MM.1S (cell line): ENCODE measurements around the gene CCDC38.

Source experiments
- DNase-seq: peaks from one replicate; pipeline ENCODE4 v3.0.0-alpha.2; 2015
- H2AFZ ChIP-seq: fragments of 300-600 bp; sonication (generic); 2 replicates; pipeline ENCODE4 v1.6.0; 2016; ENCODE audit warnings: antibody characterized with exemption, low read length
- H3F3A ChIP-seq: fragments of 300-600 bp; sonication (generic); 2 replicates; pipeline ENCODE4 v1.6.1; 2016; ENCODE audit warnings: mild to moderate bottlenecking, antibody characterized with exemption, low read length, moderate library complexity, mixed read lengths; ENCODE audit not compliant: insufficient read depth
- H3K27ac ChIP-seq: fragments of 300-600 bp; sonication (generic); 2 replicates; pipeline ENCODE4 v1.5.1; 2016; ENCODE audit warnings: mild to moderate bottlenecking, low read length
- H3K27me3 ChIP-seq: fragments of 300-600 bp; sonication (generic); replicated peaks from 2 replicates; pipeline ENCODE4 v1.6.0; 2016; ENCODE audit warnings: low read length; ENCODE audit not compliant: insufficient read depth
- H3K36me3 ChIP-seq: fragments of 300-600 bp; sonication (generic); replicated peaks from 2 replicates; pipeline ENCODE4 v1.6.1; 2016; ENCODE audit warnings: mild to moderate bottlenecking, low read length, mixed read lengths; ENCODE audit not compliant: insufficient read depth
- H3K4me1 ChIP-seq: fragments of 300-600 bp; sonication (generic); 2 replicates; pipeline ENCODE4 v1.6.1; 2016; ENCODE audit warnings: low read length, mixed read lengths
- H3K4me2 ChIP-seq: fragments of 300-600 bp; sonication (generic); 2 replicates; pipeline ENCODE4 v1.6.0; 2016; ENCODE audit warnings: low read depth, low read length
- H3K4me3 ChIP-seq: fragments of 300-600 bp; sonication (generic); 2 replicates; pipeline ENCODE4 v1.5.1; 2016; ENCODE audit warnings: low read length, mixed read lengths
- H3K79me2 ChIP-seq: fragments of 300-600 bp; sonication (generic); 2 replicates; pipeline ENCODE4 v1.6.1; 2016; ENCODE audit warnings: mixed run types, low read length, mixed read lengths
- H3K9ac ChIP-seq: fragments of 300-600 bp; sonication (generic); 2 replicates; pipeline ENCODE4 v1.6.1; 2016; ENCODE audit warnings: low read length, mixed read lengths
- H3K9me2 ChIP-seq: fragments of 300-600 bp; sonication (generic); replicated peaks from 2 replicates; pipeline ENCODE4 v1.6.1; 2016; ENCODE audit warnings: mild to moderate bottlenecking, low read length, mixed read lengths; ENCODE audit not compliant: insufficient read depth
- H3K9me3 ChIP-seq: fragments of 300-600 bp; sonication (generic); replicated peaks from 2 replicates; pipeline ENCODE4 v1.6.1; 2016; ENCODE audit warnings: mild to moderate bottlenecking, low read length, mixed read lengths; ENCODE audit not compliant: insufficient read depth
- H4K20me1 ChIP-seq: fragments of 300-600 bp; sonication (generic); 2 replicates; pipeline ENCODE4 v1.6.1; 2016; ENCODE audit warnings: mild to moderate bottlenecking, low read length, moderate library complexity, mixed read lengths; ENCODE audit not compliant: insufficient read depth
- EZH2 ChIP-seq: fragments of 300-600 bp; sonication (generic); optimal IDR thresholded peaks from 2 replicates; pipeline ENCODE3; 2017; ENCODE audit warnings: low read depth, mild to moderate bottlenecking, antibody characterized with exemption, low read length, mixed read lengths
- EZH2phosphoT487 ChIP-seq: fragments of 300-600 bp; sonication (generic); IDR thresholded peaks from 2 replicates; pipeline ENCODE4 v1.6.1; 2018; ENCODE audit warnings: antibody characterized with exemption, low read length
- TF ChIP-seq, protein P1 (sequence below): fragments of 300-600 bp; sonication (generic); IDR thresholded peaks from 2 replicates; pipeline ENCODE4 v1.5.1; 2016; ENCODE audit warnings: antibody characterized with exemption, low read length, mixed read lengths

Gene CCDC38

GRCh38 chr12:95951515-95951914 lies 9.1 kb upstream of the CCDC38 start:
- no peaks in the 10 kb centered on the region for H3F3A ChIP-seq
- H2AFZ ChIP-seq: no peak overlapping the region
- no peaks in the 10 kb centered on the region for H3K4me1 ChIP-seq
- H3K9me3 ChIP-seq: no peaks in the 10 kb centered on the region
- no peaks in the 10 kb centered on the region for H3K27me3 ChIP-seq
- no peaks in the 10 kb centered on the region for H4K20me1 ChIP-seq
- DNase-seq: no peak
- TF ChIP-seq EZH2 (no peak), EZH2phosphoT487 (no peak)
- TF ChIP-seq, protein P1, sequence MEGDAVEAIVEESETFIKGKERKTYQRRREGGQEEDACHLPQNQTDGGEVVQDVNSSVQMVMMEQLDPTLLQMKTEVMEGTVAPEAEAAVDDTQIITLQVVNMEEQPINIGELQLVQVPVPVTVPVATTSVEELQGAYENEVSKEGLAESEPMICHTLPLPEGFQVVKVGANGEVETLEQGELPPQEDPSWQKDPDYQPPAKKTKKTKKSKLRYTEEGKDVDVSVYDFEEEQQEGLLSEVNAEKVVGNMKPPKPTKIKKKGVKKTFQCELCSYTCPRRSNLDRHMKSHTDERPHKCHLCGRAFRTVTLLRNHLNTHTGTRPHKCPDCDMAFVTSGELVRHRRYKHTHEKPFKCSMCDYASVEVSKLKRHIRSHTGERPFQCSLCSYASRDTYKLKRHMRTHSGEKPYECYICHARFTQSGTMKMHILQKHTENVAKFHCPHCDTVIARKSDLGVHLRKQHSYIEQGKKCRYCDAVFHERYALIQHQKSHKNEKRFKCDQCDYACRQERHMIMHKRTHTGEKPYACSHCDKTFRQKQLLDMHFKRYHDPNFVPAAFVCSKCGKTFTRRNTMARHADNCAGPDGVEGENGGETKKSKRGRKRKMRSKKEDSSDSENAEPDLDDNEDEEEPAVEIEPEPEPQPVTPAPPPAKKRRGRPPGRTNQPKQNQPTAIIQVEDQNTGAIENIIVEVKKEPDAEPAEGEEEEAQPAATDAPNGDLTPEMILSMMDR: no peak
- H3K9me2 ChIP-seq: no peaks in the 10 kb centered on the region
- no peak overlapping the region for H3K4me2 ChIP-seq
- no peak overlapping the region for H3K27ac ChIP-seq
- no peaks in the 10 kb centered on the region for H3K36me3 ChIP-seq
- no peak overlapping the region for H3K4me3 ChIP-seq
- H3K9ac ChIP-seq: no peak overlapping the region
- H3K79me2 ChIP-seq: no peaks in the 10 kb centered on the region

DNA sequence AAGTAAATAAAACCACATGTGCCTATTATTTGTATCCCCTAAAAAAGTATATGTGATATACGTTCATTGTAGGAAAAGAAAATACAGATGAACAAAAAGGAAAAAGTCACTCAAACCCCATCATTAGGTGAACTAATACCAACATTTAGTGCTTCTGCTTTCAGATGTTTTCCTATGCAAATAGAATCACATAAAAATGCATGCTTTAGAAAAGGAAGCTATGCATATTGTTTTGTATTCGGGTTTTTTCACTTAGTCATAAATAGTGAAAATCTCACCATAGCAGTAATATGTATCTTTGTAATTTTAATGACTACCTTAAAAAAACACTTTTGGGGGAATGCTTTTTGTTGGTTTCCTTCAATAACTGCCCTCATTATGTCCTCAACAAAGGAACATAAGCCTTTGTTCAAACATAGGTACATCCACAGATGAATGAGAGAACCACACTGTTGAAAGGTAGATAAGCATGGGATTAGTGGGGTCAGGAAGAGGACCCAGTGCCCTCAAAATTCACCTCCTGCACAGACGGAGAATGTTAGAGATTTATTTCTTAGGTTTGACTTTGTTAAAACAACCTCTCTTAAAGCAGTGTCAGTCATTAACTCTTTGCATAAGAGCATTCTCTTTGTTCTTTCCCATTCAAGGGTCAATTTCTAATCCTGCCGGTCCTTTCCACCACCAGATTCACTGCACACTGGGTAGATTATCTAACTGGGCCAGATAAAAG lies 7.2 kb upstream of the CCDC38 start:
- Histone ChIP-seq H3K9me2 (no peaks in the 10 kb centered on the region), H3K4me1 (no peaks in the 10 kb centered on the region; the same call in 1 of the 2 replicates), H3F3A (no peaks in the 10 kb centered on the region), H4K20me1 (no peaks in the 10 kb centered on the region), H3K79me2 (no peaks in the 10 kb centered on the region), H2AFZ (no peak overlapping the region), H3K27ac (no peak overlapping the region), H3K4me2 (no peak overlapping the region), H3K9ac (no peak overlapping the region), H3K4me3 (no peak overlapping the region), H3K36me3 (no peaks in the 10 kb centered on the region), H3K9me3 (no peaks in the 10 kb centered on the region), H3K27me3 (no peaks in the 10 kb centered on the region)
- DNase-seq: no peak
- TF ChIP-seq, protein P1: no peak
- TF ChIP-seq EZH2: no peak
- no peak for TF ChIP-seq EZH2phosphoT487

GRCh38 chr12:95944108-95944704 lies 1.8 kb upstream of the CCDC38 start:
- H3K4me2 ChIP-seq: peak overlapping the region; percentile 74
- H3K4me3 ChIP-seq: peak overlapping the region; percentile 85
- no peaks in the 10 kb centered on the region for H3K9me3 ChIP-seq
- no peaks in the 10 kb centered on the region for H3K36me3 ChIP-seq
- no peaks in the 10 kb centered on the region for H3F3A ChIP-seq
- H4K20me1 ChIP-seq: no peaks in the 10 kb centered on the region
- no peaks in the 10 kb centered on the region for H3K9me2 ChIP-seq
- H3K27ac ChIP-seq: no peak overlapping the region
- no peaks in the 10 kb centered on the region; the same call in 1 of the 2 replicates for H3K4me1 ChIP-seq
- no peak for TF ChIP-seq EZH2phosphoT487
- no peak for TF ChIP-seq EZH2
- TF ChIP-seq, protein P1: no peak
- peak overlapping the region; percentile 91 for H2AFZ ChIP-seq
- H3K9ac ChIP-seq: peak overlapping the region; percentile 72; the same call in 1 of the 2 replicates
- no peaks in the 10 kb centered on the region for H3K27me3 ChIP-seq
- DNase-seq: no peak
- no peaks in the 10 kb centered on the region for H3K79me2 ChIP-seq
